AG10803 (cell line): ENCODE measurements around the gene HSD17B8.
A peak's percentile ranks its signal among the peaks of the same experiment; 100 is the strongest.

ENCODE experiments used
- DNase-seq: peaks from one replicate; pipeline ENCODE4 v3.0.0; 2010; ENCODE audit warnings: low read depth
- H3K4me3 ChIP-seq: 2 replicates; pipeline ENCODE4 v1.5.1; 2011; ENCODE audit warnings: mild to moderate bottlenecking, low read length, control low read depth
- TF ChIP-seq, protein P1 (sequence below): conservative IDR thresholded peaks from 2 replicates; pipeline ENCODE4 v1.5.1; 2011; ENCODE audit warnings: mild to moderate bottlenecking, low read length, control low read depth, inconsistent platforms

Gene HSD17B8

DNA sequence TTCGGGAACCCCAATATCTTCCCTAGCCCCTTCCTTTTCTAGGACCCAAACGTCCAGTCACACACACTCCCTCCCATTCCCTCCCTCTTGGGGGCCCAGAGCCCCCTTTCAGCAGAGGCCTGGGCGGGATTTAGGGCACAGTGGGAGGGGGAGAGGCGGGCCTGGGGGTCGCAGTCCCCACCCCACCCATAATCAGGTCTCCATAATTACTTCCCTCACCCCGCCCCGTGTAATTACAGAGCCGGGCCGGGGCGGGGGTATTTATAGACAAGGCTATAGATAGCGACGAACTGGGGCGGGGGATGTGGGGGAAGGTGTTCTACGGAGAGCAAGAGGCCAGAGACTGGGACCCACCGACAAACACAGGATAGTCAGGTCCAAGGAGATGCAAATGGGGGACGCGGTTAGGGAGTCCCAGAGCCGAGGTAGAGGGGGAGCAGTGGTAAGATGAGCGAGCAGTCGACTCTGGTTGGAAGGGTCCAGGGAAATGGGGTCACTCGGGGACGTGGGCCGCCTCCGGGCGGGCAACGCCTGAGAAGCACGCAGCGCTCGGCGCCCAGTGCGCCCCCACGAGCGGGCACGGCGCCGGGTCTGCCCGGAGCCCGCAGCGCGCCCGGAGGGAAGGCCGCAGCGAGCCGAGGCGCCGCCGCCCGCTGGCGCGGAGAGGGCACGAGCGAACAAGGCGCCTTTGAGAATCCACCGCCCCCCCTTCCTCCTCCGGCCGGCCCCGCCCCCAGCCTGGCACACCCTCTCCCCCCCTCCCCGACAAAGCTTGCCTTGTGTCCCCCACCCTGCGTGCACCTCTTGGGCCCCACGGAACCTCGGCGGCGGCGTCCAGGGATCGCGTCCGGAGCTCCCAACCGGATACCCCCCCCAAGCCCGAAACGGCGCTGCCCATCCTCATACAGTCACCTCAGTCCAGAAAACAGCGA lies 11.5 kb upstream of the HSD17B8 start:
- peak overlapping the region; percentile 43 for H3K4me3 ChIP-seq
- no peak for DNase-seq
- TF ChIP-seq, protein P1, sequence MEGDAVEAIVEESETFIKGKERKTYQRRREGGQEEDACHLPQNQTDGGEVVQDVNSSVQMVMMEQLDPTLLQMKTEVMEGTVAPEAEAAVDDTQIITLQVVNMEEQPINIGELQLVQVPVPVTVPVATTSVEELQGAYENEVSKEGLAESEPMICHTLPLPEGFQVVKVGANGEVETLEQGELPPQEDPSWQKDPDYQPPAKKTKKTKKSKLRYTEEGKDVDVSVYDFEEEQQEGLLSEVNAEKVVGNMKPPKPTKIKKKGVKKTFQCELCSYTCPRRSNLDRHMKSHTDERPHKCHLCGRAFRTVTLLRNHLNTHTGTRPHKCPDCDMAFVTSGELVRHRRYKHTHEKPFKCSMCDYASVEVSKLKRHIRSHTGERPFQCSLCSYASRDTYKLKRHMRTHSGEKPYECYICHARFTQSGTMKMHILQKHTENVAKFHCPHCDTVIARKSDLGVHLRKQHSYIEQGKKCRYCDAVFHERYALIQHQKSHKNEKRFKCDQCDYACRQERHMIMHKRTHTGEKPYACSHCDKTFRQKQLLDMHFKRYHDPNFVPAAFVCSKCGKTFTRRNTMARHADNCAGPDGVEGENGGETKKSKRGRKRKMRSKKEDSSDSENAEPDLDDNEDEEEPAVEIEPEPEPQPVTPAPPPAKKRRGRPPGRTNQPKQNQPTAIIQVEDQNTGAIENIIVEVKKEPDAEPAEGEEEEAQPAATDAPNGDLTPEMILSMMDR = no peak

DNA sequence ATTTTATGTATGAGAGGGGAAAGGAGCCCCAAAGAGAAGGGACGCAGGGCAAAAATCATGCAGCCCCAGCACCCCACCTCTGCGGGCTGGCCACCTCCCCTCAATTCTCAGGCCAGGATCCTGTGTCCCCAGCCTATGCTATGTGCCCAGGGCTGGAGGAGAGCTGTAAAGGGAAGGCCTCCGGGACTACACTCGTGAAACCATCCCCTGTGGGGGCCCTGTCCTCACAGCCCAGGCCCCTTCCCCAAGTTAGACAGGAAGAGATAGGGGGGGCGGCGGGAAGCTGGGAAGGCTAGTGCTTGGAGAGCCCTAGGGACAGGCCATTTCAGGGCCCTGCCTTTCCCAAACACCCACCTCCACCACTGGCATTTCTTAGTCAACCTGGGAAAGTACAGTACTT lies 10.8 kb upstream of the HSD17B8 start:
- no peak for DNase-seq
- H3K4me3 ChIP-seq = no peak overlapping the region
- TF ChIP-seq, protein P1 = no peak

DNA sequence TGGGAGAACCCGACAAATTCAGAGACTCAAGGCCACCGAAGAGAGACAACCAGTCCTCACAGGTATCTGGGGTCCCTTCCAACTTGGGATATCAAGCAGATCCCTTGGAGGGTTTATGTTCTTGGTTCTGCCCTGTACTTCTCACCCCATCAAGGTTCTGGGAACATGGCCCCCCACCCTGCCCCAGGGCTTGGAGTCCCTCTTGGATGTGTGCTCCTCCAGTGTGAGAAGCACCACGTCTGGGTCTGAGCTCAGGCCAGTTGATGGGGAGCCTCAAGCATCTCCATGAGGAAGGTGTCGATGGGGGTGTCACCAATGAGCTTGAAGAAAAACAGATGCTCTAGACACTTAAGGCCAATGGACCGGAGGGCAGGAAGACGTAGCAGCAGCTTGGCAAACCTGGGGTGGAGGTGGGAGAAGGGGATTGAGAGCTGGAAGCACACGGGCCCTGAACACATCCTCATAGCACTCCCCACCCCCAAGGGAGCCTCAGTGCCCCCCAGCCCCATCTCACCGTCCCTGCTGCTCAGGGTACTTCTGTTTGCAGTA lies 9.9 kb upstream of the HSD17B8 start:
- no peak overlapping the region for H3K4me3 ChIP-seq
- TF ChIP-seq, protein P1 = no peak
- no peak for DNase-seq

DNA sequence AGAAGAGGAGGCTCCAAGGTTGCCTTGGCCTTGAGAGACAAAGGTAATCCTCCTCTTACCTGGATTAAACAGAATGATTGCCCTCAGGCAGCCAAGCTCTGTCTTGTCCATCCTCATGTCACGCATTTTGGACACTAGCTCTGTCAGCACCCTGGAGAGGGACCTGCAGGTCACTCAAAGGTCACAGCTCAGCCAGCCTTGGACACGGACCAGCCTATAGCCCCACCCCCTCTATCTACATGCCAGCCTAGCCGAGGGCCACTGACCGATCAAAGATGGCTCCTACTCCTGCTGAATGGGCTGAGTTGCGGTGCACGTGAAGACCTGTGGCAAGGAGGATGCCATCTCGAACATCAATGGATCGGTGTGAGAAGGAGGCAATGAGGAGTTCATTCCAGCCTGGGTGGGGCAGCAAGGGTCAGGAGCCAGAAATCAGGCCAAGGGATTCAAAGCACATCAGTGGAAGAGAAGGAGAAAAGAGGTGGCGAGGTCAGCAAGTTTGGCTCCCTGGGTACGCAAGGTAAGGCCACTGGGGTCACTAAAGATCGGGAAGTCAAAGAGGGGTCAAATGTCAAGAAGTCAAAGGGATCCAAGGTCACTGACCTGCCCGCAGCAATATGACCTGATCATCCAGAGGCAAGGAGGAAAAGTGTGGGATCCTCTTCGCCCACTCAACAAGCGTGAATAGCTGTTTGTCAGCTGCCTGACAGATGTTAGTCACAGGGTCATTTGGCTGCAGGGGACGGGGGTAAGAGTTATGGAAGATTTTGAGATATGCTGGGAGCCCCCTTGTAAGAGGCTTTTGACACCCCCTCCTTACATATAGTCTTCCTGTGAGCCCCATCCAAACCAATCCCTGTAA lies 8.9 kb upstream of the HSD17B8 start:
- TF ChIP-seq, protein P1 = no peak
- DNase-seq = no peak
- H3K4me3 ChIP-seq = no peak overlapping the region

DNA sequence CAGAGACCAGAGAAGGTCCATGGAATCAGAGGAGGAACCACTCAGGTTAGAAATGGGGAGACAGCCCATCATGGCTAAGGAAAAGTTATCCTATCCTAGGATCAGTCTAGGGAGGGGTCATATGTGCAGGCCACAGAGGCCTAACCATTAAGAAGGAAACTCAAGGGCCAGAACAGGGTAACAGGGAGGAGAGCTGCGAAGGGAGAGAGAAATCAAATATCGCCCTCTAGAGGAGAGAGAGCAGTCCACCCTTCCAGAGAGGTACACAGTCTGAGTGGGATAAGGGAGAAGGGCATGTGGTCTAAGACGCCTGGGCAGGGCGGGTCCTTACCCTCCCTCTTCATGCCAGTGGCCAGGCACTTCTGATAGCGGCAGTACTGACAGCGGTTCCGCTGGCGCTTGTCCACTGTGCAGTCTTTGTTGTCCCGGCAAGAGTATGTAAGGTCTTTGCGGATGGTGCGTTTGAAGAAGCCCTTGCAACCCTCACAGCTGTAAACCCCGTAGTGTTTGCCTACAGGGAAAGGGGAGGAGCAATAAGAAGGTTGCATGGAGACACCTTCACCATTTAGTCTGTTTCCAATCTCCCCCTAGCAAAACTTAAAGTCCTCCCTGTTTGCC lies 6.9 kb upstream of the HSD17B8 start:
- TF ChIP-seq, protein P1 = peak; percentile 76
- peak overlapping the region; percentile 17; the same call in 1 of the 2 replicates for H3K4me3 ChIP-seq

DNA sequence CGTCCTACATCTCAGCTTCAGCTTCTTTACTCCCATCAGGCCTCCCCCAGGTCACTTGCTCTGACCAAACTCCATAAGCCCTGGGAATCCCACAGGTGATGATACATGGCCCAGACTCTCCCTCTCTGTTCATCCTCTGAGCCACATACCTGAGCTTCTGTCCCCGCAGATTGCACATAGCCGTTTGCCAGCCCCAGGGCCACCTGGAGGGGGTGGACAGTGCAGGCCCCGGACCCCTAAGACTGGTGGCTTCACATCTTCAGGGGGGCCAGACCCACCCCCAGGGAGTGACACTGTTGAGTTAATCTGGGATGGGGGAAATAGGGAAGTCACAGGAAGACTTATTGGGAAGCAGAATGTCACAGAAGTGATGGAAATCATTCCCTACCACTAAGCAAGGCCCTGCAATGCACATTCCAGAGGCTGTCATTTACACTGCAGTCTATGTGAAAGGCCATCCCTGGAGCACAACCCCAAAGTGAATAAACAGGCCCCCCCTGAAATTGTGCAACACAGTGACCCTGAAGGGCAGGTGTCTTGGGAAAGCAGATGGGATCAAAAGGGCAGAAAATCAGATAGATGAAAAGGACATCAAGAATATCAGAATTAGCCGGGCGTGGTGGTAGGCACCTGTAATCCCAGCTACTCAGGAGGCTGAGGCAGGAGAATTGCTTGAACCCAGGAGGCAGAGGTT lies 6.1 kb upstream of the HSD17B8 start:
- TF ChIP-seq, protein P1 = no peak
- no peak for DNase-seq
- H3K4me3 ChIP-seq = no peak overlapping the region; the same call in none of the 2 replicates

More for the DNA sequence above, 6.9 kb upstream of the HSD17B8 start:
- DNase-seq = peak; percentile 64
